Natural killer cell (primary cell): ENCODE measurements around the gene C9orf78. TPM values are rescaled to one million over a fixed set of nuclear protein-coding genes. Genes with fewer than 3 reads are reported as not detected.

Experiments
- ATAC-seq, 3 donors: fragments of 150-1000 bp in 2 of 3; fragments of 200-7000 bp in 1 of 3; cut with Tn5 transposase; 1 replicate in 1 of 3; 2 replicates in 2 of 3; pipeline ENCODE4 v1.10.0; 2021; ENCODE audit warnings: mild to moderate bottlenecking in 2 of 3, moderate library complexity in 2 of 3
- DNase-seq, 2 donors: peaks; one replicate each; pipeline versions ENCODE4 v3.0.0 to v3.0.0-alpha.2; 2013 to 2021; ENCODE audit warnings: mixed read lengths in 1 of 2
- H3K27ac ChIP-seq: one replicate; pipeline ENCODE4 v1.5.1; 2013; ENCODE audit warnings: mild to moderate bottlenecking, low read length
- H3K27me3 ChIP-seq: one replicate; pipeline ENCODE4 v1.6.1; 2013; ENCODE audit warnings: low read length; ENCODE audit not compliant: control insufficient read depth, insufficient read depth
- H3K36me3 ChIP-seq: one replicate; pipeline ENCODE4 v1.6.1; 2013; ENCODE audit warnings: low read length; ENCODE audit not compliant: control insufficient read depth, insufficient read depth
- H3K4me1 ChIP-seq: one replicate; pipeline ENCODE4 v1.6.1; 2013; ENCODE audit warnings: low read length; ENCODE audit not compliant: control insufficient read depth, insufficient read depth
- H3K4me3 ChIP-seq: one replicate; pipeline ENCODE4 v1.5.1; 2013; ENCODE audit warnings: low read length
- H3K9me3 ChIP-seq: one replicate; pipeline ENCODE4 v1.6.1; 2013; ENCODE audit warnings: low read length; ENCODE audit not compliant: control insufficient read depth, insufficient read depth
- H3K27ac Mint-ChIP-seq, 2 donors: one replicate each; pipeline ENCODE4 v1.8.0; 2022; ENCODE audit warnings: mild to moderate bottlenecking in 2 of 2, mixed read lengths in 2 of 2, moderate library complexity in 1 of 2
- H3K27me3 Mint-ChIP-seq, 2 donors: one replicate each; pipeline ENCODE4 v1.8.0; 2022; ENCODE audit warnings: low read depth in 2 of 2, mixed read lengths in 2 of 2
- H3K36me3 Mint-ChIP-seq: one replicate; pipeline ENCODE4 v1.8.0; 2022; ENCODE audit warnings: mixed read lengths
- H3K4me1 Mint-ChIP-seq, 2 donors: one replicate each; pipeline ENCODE4 v1.8.0; 2022; ENCODE audit warnings: mixed read lengths in 2 of 2
- H3K4me3 Mint-ChIP-seq: one replicate; pipeline ENCODE4 v1.8.0; 2022; ENCODE audit warnings: mild to moderate bottlenecking, moderate library complexity, mixed read lengths
- H3K9me3 Mint-ChIP-seq, 2 donors: one replicate each; pipeline ENCODE4 v1.8.0; 2022; ENCODE audit warnings: mixed read lengths in 2 of 2
- WGBS: methylation state at CpG from one replicate; pipeline ENCODE4 v1.1.7; 2013; ENCODE audit warnings: missing lambda C conversion rate; ENCODE audit not compliant: insufficient coverage; 5-methylcytosine and 5-hydroxymethylcytosine counted together
- intact Hi-C: fragments of 100-400 bp; cut with micrococcal nuclease; formaldehyde crosslinking; loops from one replicate; pipeline ENCODE4 v1.14.2; 2022
- total RNA-seq, 4 donors: library from RNA; stranded (reverse); fragments of 120-200 nt in 1 of 4; gene quantifications; one replicate each; pipeline versions ENCODE4 v1.2.3 to v1.2.4, GENCODE V29; 2013 to 2022
- TF ChIP-seq, protein P1 (sequence below): fragments of 200-600 bp; IDR thresholded peaks from one replicate; pipeline ENCODE4 v1.8.0; 2022; ENCODE audit warnings: antibody characterized with exemption

C9orf78 gene, protein sequence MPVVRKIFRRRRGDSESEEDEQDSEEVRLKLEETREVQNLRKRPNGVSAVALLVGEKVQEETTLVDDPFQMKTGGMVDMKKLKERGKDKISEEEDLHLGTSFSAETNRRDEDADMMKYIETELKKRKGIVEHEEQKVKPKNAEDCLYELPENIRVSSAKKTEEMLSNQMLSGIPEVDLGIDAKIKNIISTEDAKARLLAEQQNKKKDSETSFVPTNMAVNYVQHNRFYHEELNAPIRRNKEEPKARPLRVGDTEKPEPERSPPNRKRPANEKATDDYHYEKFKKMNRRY
- total RNA-seq: 10 to 100 TPM; 93.7 to 97.9 (median 97.6) TPM
- 99.7 TPM for total RNA-seq (2013)

DNA sequence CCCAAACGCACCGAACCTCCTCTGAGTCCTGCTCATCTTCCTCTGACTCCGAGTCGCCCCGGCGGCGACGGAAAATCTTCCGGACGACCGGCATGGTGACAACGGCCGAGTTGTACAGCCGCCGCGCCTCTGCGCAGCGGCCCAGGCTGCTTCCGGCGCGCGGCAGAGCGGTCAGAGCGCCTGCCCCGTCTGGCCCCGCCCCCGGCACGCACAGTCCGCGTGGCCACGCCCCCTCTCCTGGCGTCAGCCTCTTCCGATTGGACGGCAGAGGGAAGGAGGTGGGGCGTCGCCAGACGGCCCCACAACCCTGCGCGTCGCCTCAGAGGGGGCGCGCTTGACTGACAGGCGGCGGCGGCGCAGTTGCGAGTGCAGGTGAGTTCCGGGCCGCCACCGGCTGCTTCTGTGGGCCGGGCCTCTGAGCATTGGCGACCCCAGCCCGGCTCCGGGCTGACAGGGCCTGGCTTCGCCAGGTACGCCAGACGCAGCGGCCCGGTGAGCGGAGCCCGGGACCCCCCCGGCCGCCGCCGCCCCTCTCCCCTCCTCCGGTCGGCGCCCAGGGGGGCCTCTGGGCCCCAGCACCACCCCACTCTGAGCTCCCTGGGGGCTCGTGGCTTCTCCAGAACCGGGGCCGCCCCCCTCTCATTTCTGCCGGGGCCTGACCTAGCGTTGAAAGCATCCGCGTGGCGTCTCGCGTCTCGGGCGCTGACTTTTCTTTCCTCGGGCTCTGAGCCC, at the start of gene C9orf78, which contains the start of gene USP20:
Gene C9orf78 (minus strand): TSS at position 148 of the 732 bp plus-strand sequence. CDS start 54 bp downstream, at position 94.
Gene USP20 (plus strand): TSS at position 331 of the 732 bp plus-strand sequence. CDS start 17,098 bp downstream, outside the sequence.
- H3K4me3 Mint-ChIP-seq: peak within 1 kb of the TSS; percentile 99
- peaks cover 54% of the 10 kb centered on the region in 2 donors for H3K4me1 Mint-ChIP-seq
- Histone ChIP-seq H3K9me3 (no peaks in the 10 kb centered on the region), H3K36me3 (peaks cover 34% of the 10 kb centered on the region), H3K27me3 (no peaks in the 10 kb centered on the region), H3K4me1 (peaks cover 44% of the 10 kb centered on the region), H3K4me3 (peak within 1 kb of the TSS; percentile 98), H3K27ac (peak within 1 kb of the TSS; percentile 89)
- H3K27ac Mint-ChIP-seq: peak within 1 kb of the TSS; percentile 98
- peak; percentile 96 to 100 (median 96) for ATAC-seq
- DNase-seq: peak; percentile 97 to 99
- TF ChIP-seq, protein P1, sequence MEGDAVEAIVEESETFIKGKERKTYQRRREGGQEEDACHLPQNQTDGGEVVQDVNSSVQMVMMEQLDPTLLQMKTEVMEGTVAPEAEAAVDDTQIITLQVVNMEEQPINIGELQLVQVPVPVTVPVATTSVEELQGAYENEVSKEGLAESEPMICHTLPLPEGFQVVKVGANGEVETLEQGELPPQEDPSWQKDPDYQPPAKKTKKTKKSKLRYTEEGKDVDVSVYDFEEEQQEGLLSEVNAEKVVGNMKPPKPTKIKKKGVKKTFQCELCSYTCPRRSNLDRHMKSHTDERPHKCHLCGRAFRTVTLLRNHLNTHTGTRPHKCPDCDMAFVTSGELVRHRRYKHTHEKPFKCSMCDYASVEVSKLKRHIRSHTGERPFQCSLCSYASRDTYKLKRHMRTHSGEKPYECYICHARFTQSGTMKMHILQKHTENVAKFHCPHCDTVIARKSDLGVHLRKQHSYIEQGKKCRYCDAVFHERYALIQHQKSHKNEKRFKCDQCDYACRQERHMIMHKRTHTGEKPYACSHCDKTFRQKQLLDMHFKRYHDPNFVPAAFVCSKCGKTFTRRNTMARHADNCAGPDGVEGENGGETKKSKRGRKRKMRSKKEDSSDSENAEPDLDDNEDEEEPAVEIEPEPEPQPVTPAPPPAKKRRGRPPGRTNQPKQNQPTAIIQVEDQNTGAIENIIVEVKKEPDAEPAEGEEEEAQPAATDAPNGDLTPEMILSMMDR: no peak
- no peaks in the 10 kb centered on the region for H3K36me3 Mint-ChIP-seq
- no peaks in the 10 kb centered on the region for H3K27me3 Mint-ChIP-seq
- H3K9me3 Mint-ChIP-seq: no peaks in the 10 kb centered on the region
- intact Hi-C loops: loop anchor here (2.0 kb wide), 1 partner anchor 50 kb away; no protein-coding TSS in a partner anchor
- under 1% methylated on average over 81 of the region's 81 CpGs for WGBS

DNA sequence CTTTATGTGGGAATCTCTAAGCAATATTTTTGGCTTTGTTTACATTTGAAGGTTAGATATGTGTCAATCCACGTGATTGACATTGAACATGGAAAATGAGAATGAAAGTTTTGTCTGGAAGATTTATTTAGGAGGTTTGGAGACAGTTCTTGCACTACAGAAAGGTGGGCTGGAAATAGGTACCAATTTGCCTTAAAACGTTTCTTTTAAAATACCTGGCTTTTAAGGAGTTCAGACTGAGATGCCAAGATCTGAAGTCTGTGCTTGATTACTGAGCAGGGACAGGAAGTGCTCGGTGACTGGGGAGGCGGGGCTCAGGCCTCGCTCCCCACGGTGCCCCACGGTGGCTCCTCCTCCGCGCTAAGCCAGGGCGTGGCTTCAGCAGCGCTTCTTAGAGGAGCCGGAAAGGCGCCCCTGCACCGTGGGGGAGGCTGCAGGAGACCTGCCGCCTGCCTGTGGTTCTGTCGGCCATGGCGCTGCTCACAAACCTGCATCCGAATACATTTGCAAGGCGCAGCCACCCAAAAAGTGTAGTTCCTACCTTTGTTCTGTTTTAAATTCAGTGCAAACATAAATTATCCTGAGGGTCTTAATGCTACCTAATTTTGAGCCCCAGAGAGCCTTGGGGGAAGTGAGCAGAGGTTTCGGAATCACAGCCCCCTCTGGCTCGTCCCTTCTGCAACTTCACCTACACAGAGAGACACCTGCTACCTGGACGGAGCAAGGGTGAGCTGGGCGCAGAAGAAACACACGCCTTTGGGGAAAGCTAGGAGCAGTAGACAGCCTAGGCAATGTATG, 49.3 kb upstream of the C9orf78 start:
- Histone ChIP-seq H3K4me3 (peak overlapping the region; percentile 65), H3K9me3 (no peaks in the 10 kb centered on the region), H3K27ac (peak overlapping the region; percentile 98), H3K4me1 (peaks cover 61% of the 10 kb centered on the region), H3K36me3 (peaks cover 9% of the 10 kb centered on the region), H3K27me3 (no peaks in the 10 kb centered on the region)
- peak; percentile 90 to 99 for DNase-seq
- ATAC-seq: peak; percentile 60 to 81 (median 60)
- under 1% methylated on average over 22 of the region's 24 CpGs for WGBS
- TF ChIP-seq, protein P1: no peak
- H3K36me3 Mint-ChIP-seq: no peaks in the 10 kb centered on the region
- no peaks in the 10 kb centered on the region for H3K9me3 Mint-ChIP-seq
- peak overlapping the region; percentile 86 for H3K4me3 Mint-ChIP-seq
- H3K4me1 Mint-ChIP-seq: peaks cover 46 to 55% of the 10 kb centered on the region in 2 donors
- peak overlapping the region; percentile 98 to 99 for H3K27ac Mint-ChIP-seq
- no peaks in the 10 kb centered on the region for H3K27me3 Mint-ChIP-seq
- intact Hi-C loops: loop anchor here (1.0 to 5.0 kb wide), 4 partner anchors 15 to 158 kb away; partner anchors contain the start of genes C9orf78, FNBP1, TOR1A and USP20

DNA sequence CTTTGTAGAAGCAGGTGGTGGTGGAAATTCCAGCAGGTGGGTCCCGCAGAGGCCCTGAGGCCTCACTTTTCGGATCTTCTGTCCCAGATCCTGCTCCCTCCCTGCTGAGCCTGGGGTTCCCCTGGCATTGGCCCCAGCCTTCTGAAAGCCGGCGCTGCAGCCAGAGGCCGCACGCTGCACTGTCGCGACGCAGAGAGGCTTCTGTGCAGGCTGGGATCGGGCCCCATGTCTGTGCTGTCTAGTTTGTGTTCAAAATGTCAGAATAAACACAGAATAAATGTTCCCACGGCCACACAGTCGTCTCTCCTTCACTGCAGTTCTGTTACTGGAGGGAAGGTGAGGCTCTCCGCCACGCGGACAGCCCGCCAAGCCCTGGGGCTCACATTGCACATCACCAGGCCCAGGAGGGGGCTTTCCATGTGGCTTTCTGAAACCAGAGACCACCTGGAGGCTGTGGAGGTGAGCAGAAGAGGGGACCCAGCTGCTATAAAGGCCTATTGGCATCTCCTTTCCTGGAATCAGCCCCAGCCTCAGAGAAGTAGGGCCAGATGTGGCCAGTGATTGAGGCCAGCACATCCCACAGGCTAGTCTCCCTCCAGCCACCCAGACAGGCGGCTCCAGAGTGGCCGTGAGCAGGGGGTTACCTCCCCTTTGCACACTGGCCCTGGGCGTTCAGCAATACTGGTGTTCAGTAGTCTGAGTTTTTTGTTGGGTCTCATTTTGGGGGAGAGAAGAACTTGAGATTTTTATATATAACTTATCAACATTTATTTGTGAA, 46.7 kb upstream of the C9orf78 start:
- H3K27ac Mint-ChIP-seq: peak overlapping the region in 1 of 2 donors; percentile 10
- H3K4me1 Mint-ChIP-seq: peaks cover 27 to 37% of the 10 kb centered on the region in 2 donors
- no peak overlapping the region for H3K4me3 Mint-ChIP-seq
- WGBS: 89% methylated on average over 18 of the region's 19 CpGs
- H3K36me3 Mint-ChIP-seq: no peaks in the 10 kb centered on the region
- Histone ChIP-seq H3K36me3 (peaks cover 12% of the 10 kb centered on the region), H3K4me3 (no peak overlapping the region), H3K27ac (no peak overlapping the region), H3K27me3 (no peaks in the 10 kb centered on the region), H3K9me3 (no peaks in the 10 kb centered on the region), H3K4me1 (peaks cover 34% of the 10 kb centered on the region)
- no peaks in the 10 kb centered on the region for H3K27me3 Mint-ChIP-seq
- DNase-seq: no peak
- intact Hi-C loops: no loop called here
- TF ChIP-seq, protein P1: no peak
- ATAC-seq: no peak
- H3K9me3 Mint-ChIP-seq: no peaks in the 10 kb centered on the region
